Transverse colon (tissue), 4 donors: ENCODE data around the gene RANBP9.

Experiments
- POLR2A ChIP-seq: fragments of 450-650 bp; IDR thresholded peaks from one replicate; pipeline ENCODE4 v1.6.1; 2016; ENCODE audit warnings: antibody characterized with exemption, mild to moderate bottlenecking, moderate library complexity
- POLR2AphosphoS5 ChIP-seq, 3 donors: sonication (generic); formaldehyde crosslinking; IDR thresholded peaks; one replicate each; pipeline ENCODE4 v1.6.1; 2016; ENCODE audit warnings: antibody characterized with exemption in 3 of 3
- TF ChIP-seq, protein P1 (sequence below), 5 experiments: fragments of 200-600 bp in 3 of 5; fragments of 450-650 bp in 2 of 5; sonication (generic) in 3 of 5; IDR thresholded peaks; 1 replicate in 2 of 5; 2 replicates in 3 of 5; pipeline ENCODE4 v1.5.1; 2016 to 2017; ENCODE audit warnings: antibody characterized with exemption in 5 of 5, inconsistent platforms in 3 of 5, mild to moderate bottlenecking in 2 of 5, moderate library complexity in 1 of 5

DNA sequence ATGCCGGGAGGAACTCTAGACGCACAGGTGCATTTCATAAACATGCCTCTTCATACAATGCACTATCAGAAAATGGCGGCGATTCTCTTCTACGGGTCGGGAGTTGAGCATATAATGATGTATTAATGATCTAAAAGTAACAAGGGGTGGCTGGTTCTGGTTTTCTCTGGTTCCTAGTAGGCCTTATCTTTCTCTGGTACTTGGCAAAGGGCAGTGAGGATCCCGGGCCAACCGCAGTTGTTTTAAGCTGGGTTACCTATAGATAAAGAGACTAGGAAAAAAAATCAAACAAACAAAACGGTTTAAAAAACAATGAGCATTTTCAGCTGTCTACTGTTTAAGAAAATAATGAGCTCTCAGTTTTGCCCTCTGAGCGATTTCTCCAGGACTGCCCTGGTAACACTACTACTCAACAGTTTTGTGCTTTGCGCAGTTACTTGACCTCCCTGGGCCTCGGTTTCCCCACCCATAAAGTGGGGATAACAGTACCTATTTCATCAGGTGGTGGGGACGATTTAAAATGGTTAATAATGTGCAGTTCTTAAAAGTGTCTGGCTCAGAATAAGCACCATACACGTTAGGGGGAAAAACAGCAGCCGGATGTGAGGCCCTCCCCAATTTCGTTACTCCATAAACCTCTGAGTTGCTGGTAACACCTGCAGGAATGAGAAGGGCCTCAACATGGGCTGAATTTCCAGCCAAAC is 138.5 kb downstream of the RANBP9 start:
- TF ChIP-seq, protein P1, sequence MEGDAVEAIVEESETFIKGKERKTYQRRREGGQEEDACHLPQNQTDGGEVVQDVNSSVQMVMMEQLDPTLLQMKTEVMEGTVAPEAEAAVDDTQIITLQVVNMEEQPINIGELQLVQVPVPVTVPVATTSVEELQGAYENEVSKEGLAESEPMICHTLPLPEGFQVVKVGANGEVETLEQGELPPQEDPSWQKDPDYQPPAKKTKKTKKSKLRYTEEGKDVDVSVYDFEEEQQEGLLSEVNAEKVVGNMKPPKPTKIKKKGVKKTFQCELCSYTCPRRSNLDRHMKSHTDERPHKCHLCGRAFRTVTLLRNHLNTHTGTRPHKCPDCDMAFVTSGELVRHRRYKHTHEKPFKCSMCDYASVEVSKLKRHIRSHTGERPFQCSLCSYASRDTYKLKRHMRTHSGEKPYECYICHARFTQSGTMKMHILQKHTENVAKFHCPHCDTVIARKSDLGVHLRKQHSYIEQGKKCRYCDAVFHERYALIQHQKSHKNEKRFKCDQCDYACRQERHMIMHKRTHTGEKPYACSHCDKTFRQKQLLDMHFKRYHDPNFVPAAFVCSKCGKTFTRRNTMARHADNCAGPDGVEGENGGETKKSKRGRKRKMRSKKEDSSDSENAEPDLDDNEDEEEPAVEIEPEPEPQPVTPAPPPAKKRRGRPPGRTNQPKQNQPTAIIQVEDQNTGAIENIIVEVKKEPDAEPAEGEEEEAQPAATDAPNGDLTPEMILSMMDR (IDR thresholded peaks at IDR 0.05): no peak
- TF ChIP-seq POLR2A (no peak), POLR2AphosphoS5 (IDR thresholded peaks at IDR 0.05) (no peak)
